CMK (cell line): ENCODE results near the gene MBTPS1.

Source experiments
- DNase-seq: peaks from one replicate; pipeline ENCODE4 v3.0.0-alpha.2; 2010; ENCODE audit warnings: low read depth

The MBTPS1 gene

GRCh38 chr16:84098939-84099338, 17.8 kb downstream of the MBTPS1 start:
- no peak for DNase-seq

- DNase-seq = no peak
These were observed 20.2 kb downstream of the MBTPS1 start for GRCh38 chr16:84096447-84097005.

GRCh38 chr16:84095466-84095865, 21.3 kb downstream of the MBTPS1 start:
- no peak for DNase-seq

- no peak for DNase-seq
These were observed 22.9 kb downstream of the MBTPS1 start for GRCh38 chr16:84093879-84094270.

DNA sequence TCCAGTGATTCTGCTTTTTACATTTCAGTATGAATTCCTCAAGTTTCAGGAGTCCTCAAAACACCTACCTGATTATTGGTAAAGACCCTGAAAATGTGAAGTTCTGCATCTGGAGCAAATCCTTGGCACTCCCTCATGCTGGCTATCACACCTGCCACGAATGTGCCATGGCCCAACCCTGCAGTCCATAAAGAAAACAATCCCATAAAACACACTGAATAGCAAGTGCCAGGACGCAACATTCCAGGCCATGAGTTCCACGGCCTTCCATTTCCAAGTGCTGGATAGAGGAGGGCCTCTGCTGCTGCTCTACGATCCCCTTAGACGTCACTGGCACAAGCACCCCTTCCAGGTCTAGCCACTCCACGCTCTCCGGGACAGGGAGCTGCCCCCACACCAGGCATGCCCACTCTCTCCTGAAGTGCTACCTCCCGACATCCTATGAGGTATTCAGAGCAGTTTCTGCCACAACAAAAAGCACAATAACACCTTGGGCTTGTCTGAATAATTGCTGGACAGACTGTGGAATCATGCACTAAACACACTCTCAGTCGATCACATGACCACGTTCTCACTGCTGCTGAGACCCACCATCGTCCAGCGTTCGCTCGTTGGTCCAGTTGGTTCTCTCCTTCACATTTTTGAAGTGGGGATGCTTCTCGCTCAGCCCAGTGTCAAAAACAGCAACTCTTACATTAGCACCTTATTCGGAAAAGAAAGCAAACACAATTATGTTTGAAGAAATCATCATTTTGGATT, 23.4 kb downstream of the MBTPS1 start:
- DNase-seq = no peak

DNA sequence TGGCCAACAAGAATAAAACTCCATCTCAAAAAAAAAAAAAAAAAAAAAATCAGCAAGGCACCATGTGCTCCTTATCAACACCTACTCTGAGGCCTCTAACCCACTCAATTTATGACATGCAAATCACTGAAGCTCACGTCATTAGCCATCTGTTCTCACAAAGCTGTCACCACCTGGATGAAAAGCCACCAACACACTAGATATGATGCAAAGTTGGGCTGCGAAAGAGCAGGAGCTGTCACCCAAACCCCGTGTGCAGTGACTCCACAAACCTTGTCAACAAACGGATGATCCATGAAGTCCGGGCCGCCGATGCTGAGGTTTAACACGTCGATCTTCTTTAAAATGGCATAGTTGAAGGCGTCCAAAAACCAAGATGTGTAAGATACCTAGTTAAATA, 25.3 kb downstream of the MBTPS1 start:
- no peak for DNase-seq

DNA sequence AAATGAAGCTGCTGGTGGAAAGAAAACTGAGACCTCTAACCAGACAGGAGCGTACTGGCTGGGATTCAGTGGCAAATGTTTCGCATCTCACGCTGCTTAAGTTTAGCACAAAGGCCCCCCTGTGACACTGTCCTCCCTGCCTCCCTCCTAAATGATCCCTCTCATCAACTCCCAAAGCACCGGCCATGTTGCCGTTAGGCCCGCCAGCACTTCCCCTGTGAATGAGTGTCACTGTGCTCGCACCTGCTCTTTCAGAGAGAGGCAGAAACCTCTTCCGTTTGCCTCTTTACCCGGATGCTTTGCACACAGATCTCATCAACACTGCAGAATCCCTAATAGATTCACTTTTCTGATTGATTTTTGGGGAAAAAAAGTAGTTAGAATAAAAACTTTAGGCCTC, 26.5 kb downstream of the MBTPS1 start:
- no peak for DNase-seq

- DNase-seq = no peak
These were observed 27.9 kb downstream of the MBTPS1 start for GRCh38 chr16:84088695-84089395.

DNA sequence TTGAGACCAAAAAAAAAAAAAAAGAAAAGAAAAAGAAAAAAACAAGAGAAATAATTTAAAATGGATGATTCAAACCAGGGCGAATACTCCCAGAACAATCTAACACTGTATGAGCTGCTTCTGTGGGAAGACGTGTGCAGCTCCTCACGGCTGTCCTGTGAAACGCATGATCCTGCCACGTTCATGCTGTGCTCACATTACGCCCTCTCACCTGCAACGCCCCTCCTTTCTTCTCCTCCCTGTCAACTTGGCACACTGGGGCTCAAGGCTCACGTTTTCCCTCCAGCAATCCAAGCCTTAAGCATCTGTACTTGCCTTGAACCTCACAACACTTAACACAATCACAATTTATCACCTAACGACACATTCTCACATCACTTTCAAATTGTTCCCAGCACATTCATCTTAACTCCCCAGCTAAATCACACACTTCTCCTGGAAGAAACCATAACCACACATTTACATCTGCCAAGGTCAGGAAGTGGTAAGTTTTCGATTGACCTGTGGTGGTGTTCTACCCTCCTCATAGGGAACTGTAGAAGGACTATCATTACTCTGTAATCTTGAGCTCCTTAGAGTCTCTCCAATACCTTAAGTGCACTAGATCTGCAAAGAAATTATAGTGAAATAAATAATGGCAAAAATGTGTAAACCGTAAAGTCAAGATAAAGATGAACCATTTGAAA, 29.1 kb downstream of the MBTPS1 start:
- DNase-seq = no peak

- no peak for DNase-seq
These were observed 29.7 kb downstream of the MBTPS1 start for GRCh38 chr16:84087001-84087400.

GRCh38 chr16:84086341-84086740, 30.4 kb downstream of the MBTPS1 start:
- no peak for DNase-seq

GRCh38 chr16:84085773-84086172, 31.0 kb downstream of the MBTPS1 start:
- no peak for DNase-seq

DNA sequence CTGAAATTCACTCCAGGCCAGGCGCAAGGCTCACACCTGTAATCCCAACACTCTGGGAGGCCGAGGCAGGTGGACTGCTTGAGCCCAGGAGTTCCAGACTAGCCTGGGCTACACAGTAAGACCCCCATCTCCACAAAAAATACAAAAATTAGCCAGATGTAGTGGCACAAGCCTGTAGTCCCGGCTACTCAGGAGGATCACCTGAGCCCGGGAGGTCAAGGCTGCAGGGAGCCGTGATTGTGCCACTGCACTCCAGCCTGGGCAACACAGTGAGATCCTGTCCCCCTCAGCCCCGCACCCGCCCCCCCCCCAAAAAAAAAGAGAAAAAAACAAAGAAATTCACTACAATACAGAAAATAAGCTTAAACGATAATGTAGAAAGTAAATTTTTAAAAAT, 31.5 kb downstream of the MBTPS1 start:
- DNase-seq = no peak

DNA sequence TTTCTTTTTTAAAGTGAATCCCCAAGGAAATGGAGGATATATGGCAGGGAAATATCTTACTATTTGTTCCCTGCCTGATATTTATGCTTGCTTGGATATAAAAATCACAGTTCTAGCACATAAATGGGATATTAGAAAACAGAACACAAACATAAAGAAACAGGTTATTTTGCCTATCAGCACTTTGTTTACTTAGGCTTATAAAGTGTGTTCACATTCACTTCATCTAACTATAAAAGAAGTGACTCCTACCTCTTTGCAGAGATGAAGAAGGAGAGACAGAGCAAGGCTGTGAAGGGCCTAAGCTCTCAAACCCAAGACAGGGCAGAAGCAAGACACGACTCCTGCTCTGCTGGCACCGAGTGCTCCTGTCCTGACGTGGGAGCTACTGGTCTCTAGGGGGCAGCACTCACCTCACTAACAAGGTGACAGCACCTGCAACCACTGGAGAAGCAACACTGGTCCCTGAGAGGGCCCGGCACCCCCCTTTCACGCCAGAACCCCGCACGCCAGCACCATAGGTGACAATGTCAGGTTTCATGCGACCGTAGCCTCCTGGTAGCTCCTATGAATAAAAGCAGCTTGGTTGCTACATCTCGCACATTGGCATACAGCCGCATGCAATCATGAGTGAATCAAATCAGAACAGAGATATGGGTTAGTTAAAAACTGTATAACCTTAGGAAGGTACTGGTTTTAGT, 32.0 kb downstream of the MBTPS1 start:
- DNase-seq = peak; percentile 24

- DNase-seq = no peak
These were observed 33.7 kb downstream of the MBTPS1 start for GRCh38 chr16:84082835-84083569.

DNA sequence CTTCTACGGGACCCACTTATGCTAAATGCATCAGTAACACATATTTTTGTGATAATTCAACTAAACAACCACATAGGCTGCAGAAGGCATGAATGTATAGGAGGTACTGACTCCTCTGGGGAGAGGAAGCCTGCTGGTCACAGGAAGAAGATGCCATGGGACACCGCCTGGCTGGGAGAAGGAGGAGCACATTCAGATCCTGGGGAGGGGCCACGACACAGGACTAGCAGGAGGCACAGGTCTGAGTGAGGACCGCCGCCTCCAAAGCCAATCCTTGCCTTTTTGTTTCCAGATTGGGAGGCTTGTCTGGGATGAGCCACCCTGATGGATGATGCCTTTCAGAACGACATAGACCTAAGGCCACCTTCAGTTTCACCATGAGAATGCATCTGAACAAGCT, 34.6 kb downstream of the MBTPS1 start:
- DNase-seq = no peak

GRCh38 chr16:84081446-84081989, 35.2 kb downstream of the MBTPS1 start:
- no peak for DNase-seq

DNA sequence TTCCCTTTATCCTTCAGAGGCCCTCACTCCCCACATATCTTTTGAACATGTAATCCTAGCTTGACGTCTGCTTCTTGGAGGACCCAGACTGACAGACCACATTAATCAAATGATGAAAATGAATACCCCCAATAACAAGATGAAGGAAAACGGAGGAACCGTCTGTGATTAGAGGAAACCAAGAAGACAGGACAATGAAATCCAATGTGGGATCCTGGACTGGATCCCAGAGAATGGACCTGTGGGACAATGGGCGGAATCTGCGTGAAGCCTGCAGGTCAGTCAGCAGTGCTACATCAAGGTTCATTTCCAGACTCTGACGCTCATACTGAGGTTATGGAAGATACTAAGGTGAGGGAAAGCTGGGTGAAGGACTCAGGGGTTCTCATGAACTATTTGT, 35.9 kb downstream of the MBTPS1 start:
- DNase-seq = no peak

DNA sequence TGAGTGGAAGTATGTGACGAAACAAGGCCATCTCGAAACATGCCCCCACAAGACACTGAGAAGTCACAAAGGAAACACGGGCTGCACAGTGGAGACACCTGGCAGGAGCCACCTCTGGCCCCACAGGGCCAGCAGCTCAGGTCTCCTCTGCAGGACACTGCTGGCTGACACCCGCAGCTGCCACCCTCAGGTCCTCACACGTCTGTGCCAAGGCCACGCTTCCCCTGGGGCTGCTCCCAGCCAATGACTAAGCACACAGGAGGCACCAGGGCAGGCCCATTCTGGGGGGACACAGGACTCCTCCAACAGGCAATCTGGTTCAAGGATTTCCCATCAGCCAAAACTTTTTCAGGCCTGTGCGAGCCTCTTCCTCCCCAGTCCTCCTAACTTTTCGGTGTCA, 36.4 kb downstream of the MBTPS1 start:
- no peak for DNase-seq

GRCh38 chr16:84079664-84080063, 37.1 kb downstream of the MBTPS1 start:
- DNase-seq = no peak

DNA sequence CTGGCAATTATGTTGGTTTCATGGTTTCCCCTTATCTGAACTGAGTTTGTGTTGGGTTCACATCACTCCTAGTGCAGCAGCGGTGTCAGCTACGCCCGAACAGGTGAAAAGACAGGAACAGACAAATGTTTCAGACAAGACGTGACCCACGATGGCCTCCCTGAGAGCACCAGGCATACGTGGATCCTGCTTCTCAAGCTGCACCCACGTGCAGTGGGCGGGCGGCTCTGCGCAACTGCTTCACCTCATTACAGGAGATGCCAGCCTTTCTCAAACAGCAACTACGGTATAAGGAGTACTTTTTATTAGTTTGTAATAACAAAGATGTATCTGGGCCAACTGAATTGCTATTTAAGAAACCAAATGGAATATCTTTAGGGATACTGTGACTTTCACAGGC, 41.4 kb downstream of the MBTPS1 start:
- no peak for DNase-seq
